Measurements from ENCODE around the gene HLA-G. TPM values are rescaled to one million over a fixed set of nuclear protein-coding genes. Genes with fewer than 3 reads are reported as not detected.
"Not testable (repeated sequence)": the region's sequence is repeated elsewhere in the genome, so short reads cannot be mapped to it uniquely, and the experiment has no call there.

The HLA-G gene
- total and polyA plus RNA-seq, 9 of the 15 experiments (the other 6 are each of a cell fraction or from before 2014, with no cell fraction given), result 0.13 TPM; not detected in 8

GRCh38 chr6:29875734-29876133 is 48.1 kb downstream of the HLA-G start:
- 4% methylated on average over 5 of the region's 6 CpGs for WGBS (ENCODE audit: insufficient coverage, low coverage, missing lambda C conversion rate)
- POLR2A ChIA-PET; H3K27me3 ChIP-seq (ENCODE audit: control insufficient read depth in 2 of 2, insufficient read depth in 2 of 2, low read length in 2 of 2); H3K9me3 ChIP-seq (replicated peaks; ENCODE audit: control insufficient read depth, insufficient read depth, low read depth, low read length); H3K4me2 ChIP-seq (ENCODE audit: insufficient read depth, low read length); DNase-seq (ENCODE audit: extremely low read depth in 1 of 4, low spot score in 3 of 4); H3K4me3 ChIP-seq; BruUV-seq (replicated peaks); intact Hi-C loops (cut with micrococcal nuclease); H3K36me3 ChIP-seq (ENCODE audit: control insufficient read depth, insufficient read depth, low read length); FAIRE-seq; H3K9me1 ChIP-seq (ENCODE audit: control insufficient read depth, insufficient read depth, low read length); ATAC-seq; H3K4me1 ChIP-seq (replicated peaks in 1 of 2; ENCODE audit: control insufficient read depth in 2 of 2, insufficient read depth in 2 of 2, low read length in 2 of 2); H2AFZ ChIP-seq (ENCODE audit: low read depth, low read length); H3K27ac ChIP-seq (ENCODE audit: extremely low read depth, low read depth, low read length); CTCF ChIA-PET (ENCODE audit: low intra/inter-chr PET ratio); in situ Hi-C loops (cut with MboI); H3K79me2 ChIP-seq (ENCODE audit: control insufficient read depth, insufficient read depth, low read length); H3K9ac ChIP-seq (ENCODE audit: insufficient read depth in 1 of 2, low read depth in 2 of 2, low read length in 2 of 2); H4K20me1 ChIP-seq (replicated peaks; ENCODE audit: control insufficient read depth, insufficient read depth, low read length): not testable (repeated sequence)
- peak; percentile 74; the same call in 1 of the 2 replicates for TF ChIP-seq TRIM28 (IDR thresholded peaks at IDR 0.05)

Small RNA genes within 50 kb of the gene (small RNA-seq; reads per million reads assigned to genes)
- not detected for gene MICG

Other genes starting within 250 kb of the HLA-G start
Only the 7 nearest of the 9 such genes appear.
- gene GABBR1, start 194.6 kb upstream of the HLA-G start, total RNA-seq (2014; rRNA removed), result 8.4 and 13.8 TPM in 2 replicates
- 13.8 and 18.0 TPM in 2 replicates for gene GABBR1, start 194.6 kb upstream of the HLA-G start, total RNA-seq (2014; rRNA removed; fragmentation: Illumina TruSeq; extraction: Trizol)
- gene GABBR1, start 194.6 kb upstream of the HLA-G start, total RNA-seq (2015; rRNA removed; fragmentation: Illumina TruSeq; extraction: Trizol), result 20.8 and 24.1 TPM in 2 replicates
- 32.0 and 43.6 TPM in 2 replicates for gene GABBR1, start 194.6 kb upstream of the HLA-G start, total RNA-seq (2021)
- gene GABBR1, start 194.6 kb upstream of the HLA-G start, polyA plus RNA-seq (2011; rRNA removed), result 32.0 and 38.1 TPM in 2 replicates
- gene GABBR1, start 194.6 kb upstream of the HLA-G start, polyA plus RNA-seq (2014; fragmentation: Illumina TruSeq; extraction: Trizol), result 30.7 and 39.5 TPM in 2 replicates
- 1 to 10 TPM; 2.2 to 2.4 TPM for gene GABBR1, start 194.6 kb upstream of the HLA-G start, polyA plus RNA-seq (2014; fragmentation: Nextera tagmentation; extraction: Ambion mirVana)
- gene GABBR1, start 194.6 kb upstream of the HLA-G start, polyA plus RNA-seq (2014; rRNA removed), result 42.1 and 48.3 TPM in 2 replicates
- gene MOG, start 170.7 kb upstream of the HLA-G start, total RNA-seq (2014; rRNA removed), result not detected in 2 replicates
- gene MOG, start 170.7 kb upstream of the HLA-G start, total RNA-seq (2014; rRNA removed; fragmentation: Illumina TruSeq; extraction: Trizol), result not detected in 2 replicates
- gene MOG, start 170.7 kb upstream of the HLA-G start, total RNA-seq (2015; rRNA removed; fragmentation: Illumina TruSeq; extraction: Trizol), result not detected in 2 replicates
- not detected in 2 replicates for gene MOG, start 170.7 kb upstream of the HLA-G start, total RNA-seq (2021)
- not detected in 2 replicates for gene MOG, start 170.7 kb upstream of the HLA-G start, polyA plus RNA-seq (2011; rRNA removed)
- gene MOG, start 170.7 kb upstream of the HLA-G start, polyA plus RNA-seq (2014; fragmentation: Illumina TruSeq; extraction: Trizol), result not detected in 2 replicates
- gene MOG, start 170.7 kb upstream of the HLA-G start, polyA plus RNA-seq (2014; fragmentation: Nextera tagmentation; extraction: Ambion mirVana), result not detected
- not detected in 2 replicates for gene MOG, start 170.7 kb upstream of the HLA-G start, polyA plus RNA-seq (2014; rRNA removed)
- gene ZFP57, start 146.7 kb upstream of the HLA-G start, total RNA-seq (2014; rRNA removed), result 0.20 and 0.23 TPM in 2 replicates
- 0.13 and 0.22 TPM in 2 replicates for gene ZFP57, start 146.7 kb upstream of the HLA-G start, total RNA-seq (2014; rRNA removed; fragmentation: Illumina TruSeq; extraction: Trizol)
- gene ZFP57, start 146.7 kb upstream of the HLA-G start, total RNA-seq (2015; rRNA removed; fragmentation: Illumina TruSeq; extraction: Trizol), result 0.07 TPM in 1 of 2 replicates, not detected in the other
- gene ZFP57, start 146.7 kb upstream of the HLA-G start, total RNA-seq (2021), result 0.13 TPM in 2 replicates
- gene ZFP57, start 146.7 kb upstream of the HLA-G start, polyA plus RNA-seq (2011; rRNA removed), result 0.04 TPM in 1 of 2 replicates, not detected in the other
- gene ZFP57, start 146.7 kb upstream of the HLA-G start, polyA plus RNA-seq (2014; fragmentation: Illumina TruSeq; extraction: Trizol), result 0.10 and 0.28 TPM in 2 replicates
- gene ZFP57, start 146.7 kb upstream of the HLA-G start, polyA plus RNA-seq (2014; fragmentation: Nextera tagmentation; extraction: Ambion mirVana), result under 1 TPM; 0.07 to 0.11 TPM
- 0.09 and 0.28 TPM in 2 replicates for gene ZFP57, start 146.7 kb upstream of the HLA-G start, polyA plus RNA-seq (2014; rRNA removed)
- not detected in 2 replicates for gene HLA-F, start 104.4 kb upstream of the HLA-G start, total RNA-seq (2014; rRNA removed)
- gene HLA-F, start 104.4 kb upstream of the HLA-G start, total RNA-seq (2014; rRNA removed; fragmentation: Illumina TruSeq; extraction: Trizol), result not detected in 2 replicates
- gene HLA-F, start 104.4 kb upstream of the HLA-G start, total RNA-seq (2015; rRNA removed; fragmentation: Illumina TruSeq; extraction: Trizol), result not detected in 2 replicates
- 0.40 and 0.89 TPM in 2 replicates for gene HLA-F, start 104.4 kb upstream of the HLA-G start, total RNA-seq (2021)
- gene HLA-F, start 104.4 kb upstream of the HLA-G start, polyA plus RNA-seq (2011; rRNA removed), result not detected in 2 replicates
- not detected in 2 replicates for gene HLA-F, start 104.4 kb upstream of the HLA-G start, polyA plus RNA-seq (2014; fragmentation: Illumina TruSeq; extraction: Trizol)
- gene HLA-F, start 104.4 kb upstream of the HLA-G start, polyA plus RNA-seq (2014; fragmentation: Nextera tagmentation; extraction: Ambion mirVana), result under 1 TPM; 0.46 to 0.76 TPM
- gene HLA-F, start 104.4 kb upstream of the HLA-G start, polyA plus RNA-seq (2014; rRNA removed), result 0.15 TPM in 1 of 2 replicates, not detected in the other
- gene HLA-A, start 114.7 kb downstream of the HLA-G start, total RNA-seq (2014; rRNA removed), result not detected in 2 replicates
- not detected in 2 replicates for gene HLA-A, start 114.7 kb downstream of the HLA-G start, total RNA-seq (2014; rRNA removed; fragmentation: Illumina TruSeq; extraction: Trizol)
- not detected in 2 replicates for gene HLA-A, start 114.7 kb downstream of the HLA-G start, total RNA-seq (2015; rRNA removed; fragmentation: Illumina TruSeq; extraction: Trizol)
- 3.3 and 4.5 TPM in 2 replicates for gene HLA-A, start 114.7 kb downstream of the HLA-G start, total RNA-seq (2021)
- gene HLA-A, start 114.7 kb downstream of the HLA-G start, polyA plus RNA-seq (2011; rRNA removed), result not detected in 2 replicates
- gene HLA-A, start 114.7 kb downstream of the HLA-G start, polyA plus RNA-seq (2014; fragmentation: Illumina TruSeq; extraction: Trizol), result not detected in 2 replicates
- gene HLA-A, start 114.7 kb downstream of the HLA-G start, polyA plus RNA-seq (2014; fragmentation: Nextera tagmentation; extraction: Ambion mirVana), result not detected
- gene HLA-A, start 114.7 kb downstream of the HLA-G start, polyA plus RNA-seq (2014; rRNA removed), result 0.09 and 0.46 TPM in 2 replicates
- gene POLR1H, start 233.4 kb downstream of the HLA-G start, total RNA-seq (2014; rRNA removed), result 92.2 and 119 TPM in 2 replicates
- 126 and 174 TPM in 2 replicates for gene POLR1H, start 233.4 kb downstream of the HLA-G start, total RNA-seq (2014; rRNA removed; fragmentation: Illumina TruSeq; extraction: Trizol)
- 150 and 160 TPM in 2 replicates for gene POLR1H, start 233.4 kb downstream of the HLA-G start, total RNA-seq (2015; rRNA removed; fragmentation: Illumina TruSeq; extraction: Trizol)
- gene POLR1H, start 233.4 kb downstream of the HLA-G start, total RNA-seq (2021), result 113 and 123 TPM in 2 replicates
- 143 and 156 TPM in 2 replicates for gene POLR1H, start 233.4 kb downstream of the HLA-G start, polyA plus RNA-seq (2011; rRNA removed)
- gene POLR1H, start 233.4 kb downstream of the HLA-G start, polyA plus RNA-seq (2014; fragmentation: Illumina TruSeq; extraction: Trizol), result 115 and 122 TPM in 2 replicates
- 100 to 1,000 TPM; 322 to 333 TPM for gene POLR1H, start 233.4 kb downstream of the HLA-G start, polyA plus RNA-seq (2014; fragmentation: Nextera tagmentation; extraction: Ambion mirVana)
- gene POLR1H, start 233.4 kb downstream of the HLA-G start, polyA plus RNA-seq (2014; rRNA removed), result 121 and 149 TPM in 2 replicates
- 32.9 and 46.2 TPM in 2 replicates for gene PPP1R11, start 239.4 kb downstream of the HLA-G start, total RNA-seq (2014; rRNA removed)
- gene PPP1R11, start 239.4 kb downstream of the HLA-G start, total RNA-seq (2014; rRNA removed; fragmentation: Illumina TruSeq; extraction: Trizol), result 39.3 and 40.8 TPM in 2 replicates
- 51.3 and 51.5 TPM in 2 replicates for gene PPP1R11, start 239.4 kb downstream of the HLA-G start, total RNA-seq (2015; rRNA removed; fragmentation: Illumina TruSeq; extraction: Trizol)
- 44.6 and 49.7 TPM in 2 replicates for gene PPP1R11, start 239.4 kb downstream of the HLA-G start, total RNA-seq (2021)
- gene PPP1R11, start 239.4 kb downstream of the HLA-G start, polyA plus RNA-seq (2011; rRNA removed), result 74.6 and 77.8 TPM in 2 replicates
- 71.7 and 94.8 TPM in 2 replicates for gene PPP1R11, start 239.4 kb downstream of the HLA-G start, polyA plus RNA-seq (2014; fragmentation: Illumina TruSeq; extraction: Trizol)
- gene PPP1R11, start 239.4 kb downstream of the HLA-G start, polyA plus RNA-seq (2014; fragmentation: Nextera tagmentation; extraction: Ambion mirVana), result 10 to 100 TPM; 17.8 to 30.9 TPM
- 58.1 and 64.1 TPM in 2 replicates for gene PPP1R11, start 239.4 kb downstream of the HLA-G start, polyA plus RNA-seq (2014; rRNA removed)